ENCODE measurements around the gene ZNF318. TPM values are rescaled to one million over a fixed set of nuclear protein-coding genes. Genes with fewer than 3 reads are reported as not detected.
"Not testable (repeated sequence)": the region's sequence is repeated elsewhere in the genome, so short reads cannot be mapped to it uniquely, and the experiment has no call there.

Gene ZNF318
- total RNA-seq, 2 donors from 2014 or later = 22.5 to 24.0 TPM

- no peak overlapping the region for H3K27ac Mint-ChIP-seq
- H3K4me1 Mint-ChIP-seq = peaks cover 18% of the 10 kb centered on the region
- no peak overlapping the region for H3K4me3 Mint-ChIP-seq
- ATAC-seq = no peak
- no peaks in the 10 kb centered on the region for H3K9me3 ChIP-seq (ENCODE audit: control insufficient read depth, low read length, poor library complexity, severe bottlenecking)
- peaks cover 2% of the 10 kb centered on the region for H3K36me3 Mint-ChIP-seq (ENCODE audit: low read depth)
- peaks cover 15% of the 10 kb centered on the region for H3K27me3 Mint-ChIP-seq
- DNase-seq = no peak
Measured at GRCh38 chr6:43396408-43397149, 27.1 kb upstream of the ZNF318 start.

- DNase-seq = no peak
Measured at GRCh38 chr6:43395776-43396175, 26.3 kb upstream of the ZNF318 start.

GRCh38 chr6:43394982-43395381 lies 25.5 kb upstream of the ZNF318 start:
- peak overlapping the region; percentile 78 for H3K27ac Mint-ChIP-seq
- H3K27me3 Mint-ChIP-seq = peaks cover 5% of the 10 kb centered on the region
- ATAC-seq (no peak), DNase-seq (no peak)
- H3K36me3 Mint-ChIP-seq (ENCODE audit: low read depth) = no peaks in the 10 kb centered on the region
- H3K4me3 Mint-ChIP-seq = no peak overlapping the region
- no peaks in the 10 kb centered on the region for H3K9me3 ChIP-seq (ENCODE audit: control insufficient read depth, low read length, poor library complexity, severe bottlenecking)
- H3K4me1 Mint-ChIP-seq = peaks cover 33% of the 10 kb centered on the region

More at GRCh38 chr6:43395776-43396175, 26.3 kb upstream of the ZNF318 start:
- Mint-ChIP-seq H3K36me3 (ENCODE audit: low read depth) (peaks cover 1% of the 10 kb centered on the region), H3K4me3 (no peak overlapping the region), H3K27me3 (peaks cover 11% of the 10 kb centered on the region), H3K4me1 (peaks cover 26% of the 10 kb centered on the region), H3K27ac (no peak overlapping the region)
- H3K9me3 ChIP-seq (ENCODE audit: control insufficient read depth, low read length, poor library complexity, severe bottlenecking) = no peaks in the 10 kb centered on the region
- no peak for ATAC-seq

GRCh38 chr6:43393602-43394001 lies 24.2 kb upstream of the ZNF318 start:
- Mint-ChIP-seq H3K4me3 (peak overlapping the region; percentile 4), H3K27ac (peak overlapping the region; percentile 78), H3K36me3 (ENCODE audit: low read depth) (no peaks in the 10 kb centered on the region), H3K27me3 (no peaks in the 10 kb centered on the region), H3K4me1 (peaks cover 33% of the 10 kb centered on the region)
- DNase-seq (no peak), ATAC-seq (no peak)
- no peaks in the 10 kb centered on the region for H3K9me3 ChIP-seq (ENCODE audit: control insufficient read depth, low read length, poor library complexity, severe bottlenecking)

- DNase-seq; ATAC-seq; H3K4me3 Mint-ChIP-seq; H3K27me3 Mint-ChIP-seq; H3K9me3 ChIP-seq (ENCODE audit: control insufficient read depth, low read length, poor library complexity, severe bottlenecking); H3K36me3 Mint-ChIP-seq (ENCODE audit: low read depth): not testable (repeated sequence)
- Mint-ChIP-seq H3K4me1 (peaks cover 33% of the 10 kb centered on the region), H3K27ac (peak overlapping the region; percentile 78)
Measured at GRCh38 chr6:43393133-43393532, 23.7 kb upstream of the ZNF318 start.

- Mint-ChIP-seq H3K27ac (peak overlapping the region; percentile 72), H3K36me3 (ENCODE audit: low read depth) (no peaks in the 10 kb centered on the region), H3K4me3 (peak overlapping the region; percentile 85), H3K27me3 (no peaks in the 10 kb centered on the region), H3K4me1 (peaks cover 33% of the 10 kb centered on the region)
- no peaks in the 10 kb centered on the region for H3K9me3 ChIP-seq (ENCODE audit: control insufficient read depth, low read length, poor library complexity, severe bottlenecking)
- peak; percentile 88 for ATAC-seq
- DNase-seq = peak; percentile 20 to 51 (median 22)
Measured at GRCh38 chr6:43391440-43392031, 22.1 kb upstream of the ZNF318 start.

GRCh38 chr6:43390753-43391439 lies 21.4 kb upstream of the ZNF318 start:
- not testable (repeated sequence) for H3K27me3 Mint-ChIP-seq; DNase-seq; H3K9me3 ChIP-seq (ENCODE audit: control insufficient read depth, low read length, poor library complexity, severe bottlenecking); H3K36me3 Mint-ChIP-seq (ENCODE audit: low read depth)
- Mint-ChIP-seq H3K4me3 (peak overlapping the region; percentile 85), H3K27ac (peak overlapping the region; percentile 72), H3K4me1 (peaks cover 37% of the 10 kb centered on the region)
- peak; percentile 22 for ATAC-seq

- H3K27ac Mint-ChIP-seq = peak overlapping the region; percentile 72
- H3K27me3 Mint-ChIP-seq = no peaks in the 10 kb centered on the region
- H3K4me3 Mint-ChIP-seq = no peak overlapping the region
- no peak for DNase-seq
- peaks cover 39% of the 10 kb centered on the region for H3K4me1 Mint-ChIP-seq
- no peaks in the 10 kb centered on the region for H3K9me3 ChIP-seq (ENCODE audit: control insufficient read depth, low read length, poor library complexity, severe bottlenecking)
- no peak for ATAC-seq
- no peaks in the 10 kb centered on the region for H3K36me3 Mint-ChIP-seq (ENCODE audit: low read depth)
Measured at GRCh38 chr6:43389730-43390295, 20.4 kb upstream of the ZNF318 start.

GRCh38 chr6:43386492-43386891 lies 17.0 kb upstream of the ZNF318 start:
- Mint-ChIP-seq H3K27ac (peak overlapping the region; percentile 83), H3K4me1 (peaks cover 39% of the 10 kb centered on the region), H3K36me3 (ENCODE audit: low read depth) (no peaks in the 10 kb centered on the region), H3K27me3 (no peaks in the 10 kb centered on the region), H3K4me3 (no peak overlapping the region)
- DNase-seq = no peak
- ATAC-seq = no peak
- H3K9me3 ChIP-seq (ENCODE audit: control insufficient read depth, low read length, poor library complexity, severe bottlenecking) = no peaks in the 10 kb centered on the region

GRCh38 chr6:43383021-43383667 lies 13.7 kb upstream of the ZNF318 start:
- no peak for ATAC-seq

GRCh38 chr6:43380858-43381257 lies 11.4 kb upstream of the ZNF318 start:
- H3K27ac Mint-ChIP-seq = peak overlapping the region; percentile 83
- not testable (repeated sequence) for H3K4me3 Mint-ChIP-seq, H3K27me3 Mint-ChIP-seq

More at GRCh38 chr6:43383021-43383667, 13.7 kb upstream of the ZNF318 start:
- H3K36me3 Mint-ChIP-seq (ENCODE audit: low read depth) = peaks cover 2% of the 10 kb centered on the region
- no peaks in the 10 kb centered on the region for H3K27me3 Mint-ChIP-seq
- peaks cover 31% of the 10 kb centered on the region for H3K4me1 Mint-ChIP-seq
- H3K4me3 Mint-ChIP-seq = peak overlapping the region; percentile 57
- H3K9me3 ChIP-seq (ENCODE audit: control insufficient read depth, low read length, poor library complexity, severe bottlenecking) = no peaks in the 10 kb centered on the region
- no peak for DNase-seq
- peak overlapping the region; percentile 83 for H3K27ac Mint-ChIP-seq

GRCh38 chr6:43378631-43379030 lies 9.2 kb upstream of the ZNF318 start:
- no peak for DNase-seq
- H3K9me3 ChIP-seq (ENCODE audit: control insufficient read depth, low read length, poor library complexity, severe bottlenecking) = no peaks in the 10 kb centered on the region
- H3K4me1 Mint-ChIP-seq = peaks cover 17% of the 10 kb centered on the region
- peaks cover 2% of the 10 kb centered on the region for H3K36me3 Mint-ChIP-seq (ENCODE audit: low read depth)
- no peak overlapping the region for H3K27ac Mint-ChIP-seq
- no peak for ATAC-seq
- H3K4me3 Mint-ChIP-seq = no peak overlapping the region
- no peaks in the 10 kb centered on the region for H3K27me3 Mint-ChIP-seq

More at GRCh38 chr6:43380858-43381257, 11.4 kb upstream of the ZNF318 start:
- not testable (repeated sequence) for H3K36me3 Mint-ChIP-seq (ENCODE audit: low read depth); DNase-seq; ATAC-seq; H3K9me3 ChIP-seq (ENCODE audit: control insufficient read depth, low read length, poor library complexity, severe bottlenecking)
- peaks cover 27% of the 10 kb centered on the region for H3K4me1 Mint-ChIP-seq

Measured in T-helper 17 cell (primary cell).